WTC11 (cell line): ENCODE data around the gene TMEM156. TPM values are rescaled to one million over a fixed set of nuclear protein-coding genes. Genes with fewer than 3 reads are reported as not detected.

Experiments used
- ATAC-seq: fragments of 200-7000 bp; cut with Tn5 transposase; 2 replicates; pipeline ENCODE4 v1.10.0; 2021; ENCODE audit warnings: mild to moderate bottlenecking, moderate library complexity
- CTCF ChIA-PET: fragments of 300-600 bp; sonication (Branson Sonifier 250); formaldehyde crosslinking; loops from one replicate; lab custom pipeline; 2021; ENCODE audit warnings: antibody characterized with exemption; lab: Charles Lee
- POLR2A ChIA-PET: fragments of 350-600 bp; sonication (Branson Sonifier 250); formaldehyde crosslinking; loops from one replicate; lab custom pipeline; 2021; ENCODE audit warnings: antibody characterized with exemption; lab: Charles Lee
- DNase-seq: peaks from one replicate; pipeline ENCODE4 v3.0.0; 2021; ENCODE audit warnings: low spot score
- H3K27ac Mint-ChIP-seq: 2 replicates; pipeline ENCODE4 v1.8.0; 2021; ENCODE audit warnings: mixed read lengths
- H3K27me3 Mint-ChIP-seq: 2 replicates; pipeline ENCODE4 v1.8.0; 2021; ENCODE audit warnings: low read depth, mild to moderate bottlenecking, moderate library complexity, mixed read lengths
- H3K36me3 Mint-ChIP-seq: 2 replicates; pipeline ENCODE4 v1.8.0; 2021; ENCODE audit warnings: mixed read lengths
- H3K4me1 Mint-ChIP-seq: 2 replicates; pipeline ENCODE4 v1.8.0; 2022; ENCODE audit warnings: mixed read lengths
- H3K4me3 Mint-ChIP-seq: 2 replicates; pipeline ENCODE4 v1.8.0; 2021; ENCODE audit warnings: mild to moderate bottlenecking, moderate library complexity, mixed read lengths
- H3K9me3 Mint-ChIP-seq: 2 replicates; pipeline ENCODE4 v1.8.0; 2021; ENCODE audit warnings: mixed read lengths
- E2F1 ChIP-seq: sonication (generic); formaldehyde crosslinking; IDR thresholded peaks from 2 replicates; pipeline ENCODE4 v1.8.0; 2022; ENCODE audit warnings: mild to moderate bottlenecking, missing genetic modification reagents
- GABPB1 ChIP-seq: sonication (generic); formaldehyde crosslinking; IDR thresholded peaks from 2 replicates; pipeline ENCODE4 v1.8.1; 2023; ENCODE audit warnings: mild to moderate bottlenecking, missing genetic modification reagents
- IRF1 ChIP-seq: sonication (generic); formaldehyde crosslinking; IDR thresholded peaks from 2 replicates; pipeline ENCODE4 v1.8.0; 2023; ENCODE audit warnings: missing genetic modification reagents
- JAZF1 ChIP-seq: fragments of 250-450 bp; sonication (Bioruptor Pico); IDR thresholded peaks from 2 replicates; pipeline ENCODE4 v1.9.0; 2021; ENCODE audit warnings: moderate library complexity, mild to moderate bottlenecking, inconsistent platforms
- MYBL2 ChIP-seq: sonication (generic); formaldehyde crosslinking; IDR thresholded peaks from 2 replicates; pipeline ENCODE4 v1.8.1; 2023; ENCODE audit warnings: mild to moderate bottlenecking, moderate library complexity, missing genetic modification reagents
- NR1H2 ChIP-seq: sonication (generic); formaldehyde crosslinking; IDR thresholded peaks from 2 replicates; pipeline ENCODE4 v1.9.0; 2021; ENCODE audit warnings: mild to moderate bottlenecking, moderate library complexity, missing genetic modification reagents
- SOX15 ChIP-seq: fragments of 250-450 bp; sonication (Bioruptor Pico); IDR thresholded peaks from 2 replicates; pipeline ENCODE4 v1.9.0; 2021; ENCODE audit warnings: mild to moderate bottlenecking
- USF1 ChIP-seq: sonication (generic); formaldehyde crosslinking; IDR thresholded peaks from 2 replicates; pipeline ENCODE4 v1.8.0; 2022; ENCODE audit warnings: mild to moderate bottlenecking, missing genetic modification reagents
- ZNF138 ChIP-seq: sonication (generic); formaldehyde crosslinking; conservative IDR thresholded peaks from 2 replicates; pipeline ENCODE4 v1.8.1; 2022; ENCODE audit warnings: mild to moderate bottlenecking, moderate library complexity, missing genetic modification reagents
- ZNF317 ChIP-seq: sonication (generic); formaldehyde crosslinking; IDR thresholded peaks from 2 replicates; pipeline ENCODE4 v1.8.1; 2023; ENCODE audit warnings: low read depth, mild to moderate bottlenecking, moderate library complexity, missing genetic modification reagents, borderline replicate concordance
- ZNF423 ChIP-seq: fragments of 250-450 bp; sonication (Bioruptor Pico); IDR thresholded peaks from 2 replicates; pipeline ENCODE4 v2.1.2; 2022; ENCODE audit warnings: mild to moderate bottlenecking, moderate library complexity
- total RNA-seq: library from RNA; stranded (reverse); gene quantifications from 3 replicates; pipeline ENCODE4 v1.2.3, GENCODE V29; 2021
- TF ChIP-seq, protein P1 (sequence below): sonication (generic); formaldehyde crosslinking; IDR thresholded peaks from 2 replicates; pipeline ENCODE4 v1.8.0; 2023; ENCODE audit warnings: missing genetic modification reagents, mild to moderate bottlenecking, borderline replicate concordance
- TF ChIP-seq, protein P2 (sequence below): sonication (generic); formaldehyde crosslinking; conservative IDR thresholded peaks from 2 replicates; pipeline ENCODE4 v1.8.1; 2023; ENCODE audit warnings: mild to moderate bottlenecking, low read depth, missing genetic modification reagents, moderate library complexity
- TF ChIP-seq, protein P3 (sequence below): sonication (generic); formaldehyde crosslinking; IDR thresholded peaks from 2 replicates; pipeline ENCODE4 v1.8.0; 2022; ENCODE audit warnings: missing genetic modification reagents
- TF ChIP-seq, protein P4 (sequence below): fragments of 250-450 bp; sonication (Bioruptor Pico); IDR thresholded peaks from 2 replicates; pipeline ENCODE4 v1.8.0; 2021; ENCODE audit warnings: mild to moderate bottlenecking
- TF ChIP-seq, protein P5 (sequence below): fragments of 250-450 bp; sonication (Bioruptor Pico); IDR thresholded peaks from 2 replicates; pipeline ENCODE4 v1.9.0; 2021; ENCODE audit warnings: moderate library complexity, mild to moderate bottlenecking, inconsistent platforms, borderline replicate concordance

TMEM156 gene
- total RNA-seq, 1 experiment from 2014 or later = 0.24 TPM

- H3K27ac Mint-ChIP-seq = no peak overlapping the region
- ChIA-PET CTCF (interaction anchor here (0.6 to 1.4 kb wide), 4 partner anchors 44 to 190 kb away, joined by 3 to 4 read pairs (median 3); no protein-coding TSS in a partner anchor), POLR2A (interaction anchor here (0.6 kb wide), 1 partner anchor 21 kb away, joined by 5 read pairs; no protein-coding TSS in a partner anchor)
- DNase-seq (no peak), ATAC-seq (0 out of 2 replicates have a peak, but pooled peaks have one; percentile 28)
- H3K9me3 Mint-ChIP-seq = no peaks in the 10 kb centered on the region
- H3K4me1 Mint-ChIP-seq = no peaks in the 10 kb centered on the region
- no peaks in the 10 kb centered on the region for H3K27me3 Mint-ChIP-seq
- TF ChIP-seq, protein P1, sequence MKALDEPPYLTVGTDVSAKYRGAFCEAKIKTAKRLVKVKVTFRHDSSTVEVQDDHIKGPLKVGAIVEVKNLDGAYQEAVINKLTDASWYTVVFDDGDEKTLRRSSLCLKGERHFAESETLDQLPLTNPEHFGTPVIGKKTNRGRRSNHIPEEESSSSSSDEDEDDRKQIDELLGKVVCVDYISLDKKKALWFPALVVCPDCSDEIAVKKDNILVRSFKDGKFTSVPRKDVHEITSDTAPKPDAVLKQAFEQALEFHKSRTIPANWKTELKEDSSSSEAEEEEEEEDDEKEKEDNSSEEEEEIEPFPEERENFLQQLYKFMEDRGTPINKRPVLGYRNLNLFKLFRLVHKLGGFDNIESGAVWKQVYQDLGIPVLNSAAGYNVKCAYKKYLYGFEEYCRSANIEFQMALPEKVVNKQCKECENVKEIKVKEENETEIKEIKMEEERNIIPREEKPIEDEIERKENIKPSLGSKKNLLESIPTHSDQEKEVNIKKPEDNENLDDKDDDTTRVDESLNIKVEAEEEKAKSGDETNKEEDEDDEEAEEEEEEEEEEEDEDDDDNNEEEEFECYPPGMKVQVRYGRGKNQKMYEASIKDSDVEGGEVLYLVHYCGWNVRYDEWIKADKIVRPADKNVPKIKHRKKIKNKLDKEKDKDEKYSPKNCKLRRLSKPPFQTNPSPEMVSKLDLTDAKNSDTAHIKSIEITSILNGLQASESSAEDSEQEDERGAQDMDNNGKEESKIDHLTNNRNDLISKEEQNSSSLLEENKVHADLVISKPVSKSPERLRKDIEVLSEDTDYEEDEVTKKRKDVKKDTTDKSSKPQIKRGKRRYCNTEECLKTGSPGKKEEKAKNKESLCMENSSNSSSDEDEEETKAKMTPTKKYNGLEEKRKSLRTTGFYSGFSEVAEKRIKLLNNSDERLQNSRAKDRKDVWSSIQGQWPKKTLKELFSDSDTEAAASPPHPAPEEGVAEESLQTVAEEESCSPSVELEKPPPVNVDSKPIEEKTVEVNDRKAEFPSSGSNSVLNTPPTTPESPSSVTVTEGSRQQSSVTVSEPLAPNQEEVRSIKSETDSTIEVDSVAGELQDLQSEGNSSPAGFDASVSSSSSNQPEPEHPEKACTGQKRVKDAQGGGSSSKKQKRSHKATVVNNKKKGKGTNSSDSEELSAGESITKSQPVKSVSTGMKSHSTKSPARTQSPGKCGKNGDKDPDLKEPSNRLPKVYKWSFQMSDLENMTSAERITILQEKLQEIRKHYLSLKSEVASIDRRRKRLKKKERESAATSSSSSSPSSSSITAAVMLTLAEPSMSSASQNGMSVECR (CRISPR knock-in tag) = no peak
- TF ChIP-seq SOX15 (CRISPR knock-in tag) = no peak
- no peak for TF ChIP-seq E2F1
- TF ChIP-seq MYBL2 = no peak
- TF ChIP-seq, protein P2, sequence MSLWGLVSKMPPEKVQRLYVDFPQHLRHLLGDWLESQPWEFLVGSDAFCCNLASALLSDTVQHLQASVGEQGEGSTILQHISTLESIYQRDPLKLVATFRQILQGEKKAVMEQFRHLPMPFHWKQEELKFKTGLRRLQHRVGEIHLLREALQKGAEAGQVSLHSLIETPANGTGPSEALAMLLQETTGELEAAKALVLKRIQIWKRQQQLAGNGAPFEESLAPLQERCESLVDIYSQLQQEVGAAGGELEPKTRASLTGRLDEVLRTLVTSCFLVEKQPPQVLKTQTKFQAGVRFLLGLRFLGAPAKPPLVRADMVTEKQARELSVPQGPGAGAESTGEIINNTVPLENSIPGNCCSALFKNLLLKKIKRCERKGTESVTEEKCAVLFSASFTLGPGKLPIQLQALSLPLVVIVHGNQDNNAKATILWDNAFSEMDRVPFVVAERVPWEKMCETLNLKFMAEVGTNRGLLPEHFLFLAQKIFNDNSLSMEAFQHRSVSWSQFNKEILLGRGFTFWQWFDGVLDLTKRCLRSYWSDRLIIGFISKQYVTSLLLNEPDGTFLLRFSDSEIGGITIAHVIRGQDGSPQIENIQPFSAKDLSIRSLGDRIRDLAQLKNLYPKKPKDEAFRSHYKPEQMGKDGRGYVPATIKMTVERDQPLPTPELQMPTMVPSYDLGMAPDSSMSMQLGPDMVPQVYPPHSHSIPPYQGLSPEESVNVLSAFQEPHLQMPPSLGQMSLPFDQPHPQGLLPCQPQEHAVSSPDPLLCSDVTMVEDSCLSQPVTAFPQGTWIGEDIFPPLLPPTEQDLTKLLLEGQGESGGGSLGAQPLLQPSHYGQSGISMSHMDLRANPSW (CRISPR knock-in tag) = no peak
- no peak for TF ChIP-seq IRF1 (CRISPR knock-in tag)
- TF ChIP-seq JAZF1 (CRISPR knock-in tag) = no peak
- no peak for TF ChIP-seq GABPB1 (CRISPR knock-in tag)
- TF ChIP-seq ZNF138 (CRISPR knock-in tag) = no peak
- no peak for TF ChIP-seq ZNF317 (CRISPR knock-in tag)
- TF ChIP-seq USF1 (CRISPR knock-in tag) = no peak
- TF ChIP-seq ZNF423 = no peak
- TF ChIP-seq, protein P3, sequence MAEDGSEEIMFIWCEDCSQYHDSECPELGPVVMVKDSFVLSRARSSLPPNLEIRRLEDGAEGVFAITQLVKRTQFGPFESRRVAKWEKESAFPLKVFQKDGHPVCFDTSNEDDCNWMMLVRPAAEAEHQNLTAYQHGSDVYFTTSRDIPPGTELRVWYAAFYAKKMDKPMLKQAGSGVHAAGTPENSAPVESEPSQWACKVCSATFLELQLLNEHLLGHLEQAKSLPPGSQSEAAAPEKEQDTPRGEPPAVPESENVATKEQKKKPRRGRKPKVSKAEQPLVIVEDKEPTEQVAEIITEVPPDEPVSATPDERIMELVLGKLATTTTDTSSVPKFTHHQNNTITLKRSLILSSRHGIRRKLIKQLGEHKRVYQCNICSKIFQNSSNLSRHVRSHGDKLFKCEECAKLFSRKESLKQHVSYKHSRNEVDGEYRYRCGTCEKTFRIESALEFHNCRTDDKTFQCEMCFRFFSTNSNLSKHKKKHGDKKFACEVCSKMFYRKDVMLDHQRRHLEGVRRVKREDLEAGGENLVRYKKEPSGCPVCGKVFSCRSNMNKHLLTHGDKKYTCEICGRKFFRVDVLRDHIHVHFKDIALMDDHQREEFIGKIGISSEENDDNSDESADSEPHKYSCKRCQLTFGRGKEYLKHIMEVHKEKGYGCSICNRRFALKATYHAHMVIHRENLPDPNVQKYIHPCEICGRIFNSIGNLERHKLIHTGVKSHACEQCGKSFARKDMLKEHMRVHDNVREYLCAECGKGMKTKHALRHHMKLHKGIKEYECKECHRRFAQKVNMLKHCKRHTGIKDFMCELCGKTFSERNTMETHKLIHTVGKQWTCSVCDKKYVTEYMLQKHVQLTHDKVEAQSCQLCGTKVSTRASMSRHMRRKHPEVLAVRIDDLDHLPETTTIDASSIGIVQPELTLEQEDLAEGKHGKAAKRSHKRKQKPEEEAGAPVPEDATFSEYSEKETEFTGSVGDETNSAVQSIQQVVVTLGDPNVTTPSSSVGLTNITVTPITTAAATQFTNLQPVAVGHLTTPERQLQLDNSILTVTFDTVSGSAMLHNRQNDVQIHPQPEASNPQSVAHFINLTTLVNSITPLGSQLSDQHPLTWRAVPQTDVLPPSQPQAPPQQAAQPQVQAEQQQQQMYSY (CRISPR knock-in tag) = no peak
- TF ChIP-seq, protein P4, sequence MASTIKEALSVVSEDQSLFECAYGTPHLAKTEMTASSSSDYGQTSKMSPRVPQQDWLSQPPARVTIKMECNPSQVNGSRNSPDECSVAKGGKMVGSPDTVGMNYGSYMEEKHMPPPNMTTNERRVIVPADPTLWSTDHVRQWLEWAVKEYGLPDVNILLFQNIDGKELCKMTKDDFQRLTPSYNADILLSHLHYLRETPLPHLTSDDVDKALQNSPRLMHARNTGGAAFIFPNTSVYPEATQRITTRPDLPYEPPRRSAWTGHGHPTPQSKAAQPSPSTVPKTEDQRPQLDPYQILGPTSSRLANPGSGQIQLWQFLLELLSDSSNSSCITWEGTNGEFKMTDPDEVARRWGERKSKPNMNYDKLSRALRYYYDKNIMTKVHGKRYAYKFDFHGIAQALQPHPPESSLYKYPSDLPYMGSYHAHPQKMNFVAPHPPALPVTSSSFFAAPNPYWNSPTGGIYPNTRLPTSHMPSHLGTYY (CRISPR knock-in tag) = no peak
- TF ChIP-seq, protein P5, sequence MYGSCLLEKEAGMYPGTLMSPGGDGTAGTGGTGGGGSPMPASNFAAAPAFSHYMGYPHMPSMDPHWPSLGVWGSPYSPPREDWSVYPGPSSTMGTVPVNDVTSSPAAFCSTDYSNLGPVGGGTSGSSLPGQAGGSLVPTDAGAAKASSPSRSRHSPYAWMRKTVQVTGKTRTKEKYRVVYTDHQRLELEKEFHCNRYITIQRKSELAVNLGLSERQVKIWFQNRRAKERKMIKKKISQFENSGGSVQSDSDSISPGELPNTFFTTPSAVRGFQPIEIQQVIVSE (CRISPR knock-in tag) = no peak
- TF ChIP-seq NR1H2 (CRISPR knock-in tag) = no peak
- H3K4me3 Mint-ChIP-seq = no peak overlapping the region
- H3K36me3 Mint-ChIP-seq = no peaks in the 10 kb centered on the region
Observed at GRCh38 chr4:38949411-38950051, 82.7 kb downstream of the TMEM156 start.
